Measurements from ENCODE around the gene PEX1. TPM values are rescaled to one million over a fixed set of nuclear protein-coding genes. Genes with fewer than 3 reads are reported as not detected.

Gene PEX1
- total and polyA plus RNA-seq, 8 donors = 12.4 to 53.9 (median 42.6) TPM

- Histone ChIP-seq H3K9me3 (no peaks in the 10 kb centered on the region), H3K36me3 (peaks cover 0 to 80% of the 10 kb centered on the region in 2 donors), H3K27ac (no peak overlapping the region), H3K4me1 (no peaks in the 10 kb centered on the region), H3K27me3 (no peaks in the 10 kb centered on the region), H3K4me3 (no peak overlapping the region)
- intact Hi-C loops (cut with DNase I) = no loop called here
- no peak for DNase-seq
- ATAC-seq = no peak
- no peak for TF ChIP-seq CTCF (IDR thresholded peaks at IDR 0.05)
Measured at GRCh38 chr7:92563345-92563744, 35.0 kb upstream of the PEX1 start.

- intact Hi-C loops (cut with DNase I) = no loop called here
- Histone ChIP-seq H3K4me3 (no peak overlapping the region), H3K27me3 (no peaks in the 10 kb centered on the region), H3K9me3 (no peaks in the 10 kb centered on the region), H3K27ac (no peak overlapping the region), H3K4me1 (no peaks in the 10 kb centered on the region), H3K36me3 (peaks cover 0 to 59% of the 10 kb centered on the region in 2 donors)
- TF ChIP-seq CTCF (IDR thresholded peaks at IDR 0.05) = no peak
- DNase-seq (no peak), ATAC-seq (no peak)
Measured at GRCh38 chr7:92560602-92561001, 32.3 kb upstream of the PEX1 start.

- ATAC-seq (no peak), DNase-seq (no peak)
- H3K9me3 ChIP-seq = no peaks in the 10 kb centered on the region
- intact Hi-C loops (cut with DNase I) = no loop called here
- peaks cover 0 to 34% of the 10 kb centered on the region in 2 donors for H3K36me3 ChIP-seq
- no peak overlapping the region for H3K27ac ChIP-seq
- no peak overlapping the region for H3K4me3 ChIP-seq
- H3K27me3 ChIP-seq = no peaks in the 10 kb centered on the region
- H3K4me1 ChIP-seq = no peaks in the 10 kb centered on the region
- no peak for TF ChIP-seq CTCF (IDR thresholded peaks at IDR 0.05)
Measured at GRCh38 chr7:92557808-92558362, 29.6 kb upstream of the PEX1 start.

- TF ChIP-seq CTCF (IDR thresholded peaks at IDR 0.05) = no peak
- intact Hi-C loops (cut with DNase I) = no loop called here
- Histone ChIP-seq H3K27me3 (no peaks in the 10 kb centered on the region), H3K27ac (no peak overlapping the region), H3K36me3 (peaks cover 0 to 27% of the 10 kb centered on the region in 2 donors), H3K9me3 (no peaks in the 10 kb centered on the region), H3K4me3 (no peak overlapping the region), H3K4me1 (no peaks in the 10 kb centered on the region)
- ATAC-seq = no peak
- DNase-seq = no peak
Measured at GRCh38 chr7:92557249-92557648, 28.9 kb upstream of the PEX1 start.

- no peak for TF ChIP-seq CTCF (IDR thresholded peaks at IDR 0.05)
- Histone ChIP-seq H3K4me3 (no peak overlapping the region), H3K27me3 (no peaks in the 10 kb centered on the region), H3K9me3 (no peaks in the 10 kb centered on the region), H3K36me3 (no peaks in the 10 kb centered on the region), H3K4me1 (no peaks in the 10 kb centered on the region), H3K27ac (no peak overlapping the region)
- intact Hi-C loops (cut with DNase I) = no loop called here
- DNase-seq (no peak), ATAC-seq (no peak)
Measured at GRCh38 chr7:92550194-92550593, 21.9 kb upstream of the PEX1 start.
